NCI-H526 (cell line): ENCODE data around the gene FNTB.
A peak's percentile ranks its signal among the peaks of the same experiment; 100 is the strongest.

ENCODE experiments used
- DNase-seq, 2 experiments: peaks; one replicate each; lab custom pipeline; 2025; lab: John Stamatoyannopoulos, UW

Gene FNTB

GRCh38 chr14:65052832-65053231 is 66.1 kb downstream of the FNTB start:
- DNase-seq, result no peak

GRCh38 chr14:65053466-65053865 is 66.8 kb downstream of the FNTB start:
- DNase-seq, result no peak

GRCh38 chr14:65054471-65055085 is 67.9 kb downstream of the FNTB start:
- no peak for DNase-seq

GRCh38 chr14:65057695-65058094 is 71.0 kb downstream of the FNTB start:
- DNase-seq, result no peak

GRCh38 chr14:65062096-65063075 is 75.7 kb downstream of the FNTB start:
- DNase-seq, result no peak

- no peak for DNase-seq
Measured at GRCh38 chr14:65065719-65066118, 79.0 kb downstream of the FNTB start.

- DNase-seq, result no peak
Measured at GRCh38 chr14:65069874-65070413, 83.2 kb downstream of the FNTB start.

GRCh38 chr14:65070471-65070976 is 83.8 kb downstream of the FNTB start:
- peak; percentile 16 to 89 for DNase-seq

- no peak for DNase-seq
Measured at GRCh38 chr14:65071544-65071943, 84.8 kb downstream of the FNTB start.

- no peak for DNase-seq
Measured at GRCh38 chr14:65072256-65072655, 85.6 kb downstream of the FNTB start.

- no peak for DNase-seq
Measured at GRCh38 chr14:65072937-65073336, 86.2 kb downstream of the FNTB start.

- DNase-seq, result peak in 1 of 2 experiments; percentile 27
Measured at GRCh38 chr14:65073605-65074201, 87.0 kb downstream of the FNTB start.

- DNase-seq, result no peak
Measured at GRCh38 chr14:65074449-65075150, 87.9 kb downstream of the FNTB start.

- DNase-seq, result no peak
Measured at GRCh38 chr14:65075628-65076325, 89.1 kb downstream of the FNTB start.

GRCh38 chr14:65077318-65077717 is 90.6 kb downstream of the FNTB start:
- DNase-seq, result no peak

- DNase-seq, result no peak
Measured at GRCh38 chr14:65079201-65079600, 92.5 kb downstream of the FNTB start.

GRCh38 chr14:65079768-65080167 is 93.1 kb downstream of the FNTB start:
- no peak for DNase-seq

GRCh38 chr14:65080960-65081747 is 94.5 kb downstream of the FNTB start:
- DNase-seq, result no peak

- DNase-seq, result no peak
Measured at GRCh38 chr14:65082930-65083329, 96.2 kb downstream of the FNTB start.
